GM19468 (cell line): ENCODE data around the gene CDC5L.
A peak's percentile ranks its signal among the peaks of the same experiment; 100 is the strongest.
"Not testable (repeated sequence)": the region's sequence is repeated elsewhere in the genome, so short reads cannot be mapped to it uniquely, and the experiment has no call there.

Source experiments
- ATAC-seq: cut with Tn5 transposase; IDR thresholded peaks from one replicate; pipeline ENCODE4 v1.9.1; 2021; ENCODE audit warnings: mild to moderate bottlenecking, moderate library complexity, moderate number of reproducible peaks; ENCODE audit not compliant: unreplicated experiment; ENCODE audit errors: extremely low read depth

The CDC5L gene

DNA sequence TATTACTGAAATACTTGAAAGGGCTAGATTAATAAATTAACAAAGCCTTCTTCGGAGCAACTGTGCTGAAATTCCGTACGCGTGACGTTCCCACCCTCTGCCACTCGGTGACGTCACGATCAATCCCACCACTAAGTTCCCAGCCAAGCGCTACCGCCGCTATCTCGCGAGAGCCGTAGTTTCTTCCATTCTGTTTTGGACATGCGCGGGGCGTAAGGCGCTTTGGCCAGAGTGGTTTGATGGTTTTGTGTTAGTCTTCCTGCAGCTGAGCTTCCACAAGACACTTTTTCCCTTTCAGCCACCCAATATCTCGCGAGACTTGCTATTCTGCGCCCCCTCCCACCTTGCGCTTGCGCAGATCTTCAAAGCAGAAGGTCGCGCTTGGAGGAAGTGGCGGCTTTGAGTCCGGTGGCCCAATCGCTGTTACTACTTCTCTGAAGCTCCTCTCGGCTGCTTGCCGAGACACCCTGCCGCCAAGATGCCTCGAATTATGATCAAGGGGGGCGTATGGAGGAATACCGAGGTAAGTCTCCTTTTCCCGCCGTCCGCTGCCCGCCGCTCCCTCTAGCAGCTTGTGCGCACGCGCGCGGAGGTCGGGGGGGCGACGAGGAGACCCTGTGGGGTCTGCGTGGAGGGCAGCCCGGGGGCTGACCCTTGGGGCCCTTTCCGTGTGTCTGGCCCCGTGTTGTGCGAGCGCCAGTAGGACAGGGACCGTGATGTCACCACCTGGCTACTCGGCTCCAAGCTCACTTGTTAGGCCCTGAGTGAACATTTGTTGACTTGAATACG is at the start of gene CDC5L:
Gene CDC5L, plus strand, starts transcription at position 361 of the 789 bp plus-strand sequence. Its CDS starts 118 bp downstream, at position 479.
- ATAC-seq: peak; percentile 89

DNA sequence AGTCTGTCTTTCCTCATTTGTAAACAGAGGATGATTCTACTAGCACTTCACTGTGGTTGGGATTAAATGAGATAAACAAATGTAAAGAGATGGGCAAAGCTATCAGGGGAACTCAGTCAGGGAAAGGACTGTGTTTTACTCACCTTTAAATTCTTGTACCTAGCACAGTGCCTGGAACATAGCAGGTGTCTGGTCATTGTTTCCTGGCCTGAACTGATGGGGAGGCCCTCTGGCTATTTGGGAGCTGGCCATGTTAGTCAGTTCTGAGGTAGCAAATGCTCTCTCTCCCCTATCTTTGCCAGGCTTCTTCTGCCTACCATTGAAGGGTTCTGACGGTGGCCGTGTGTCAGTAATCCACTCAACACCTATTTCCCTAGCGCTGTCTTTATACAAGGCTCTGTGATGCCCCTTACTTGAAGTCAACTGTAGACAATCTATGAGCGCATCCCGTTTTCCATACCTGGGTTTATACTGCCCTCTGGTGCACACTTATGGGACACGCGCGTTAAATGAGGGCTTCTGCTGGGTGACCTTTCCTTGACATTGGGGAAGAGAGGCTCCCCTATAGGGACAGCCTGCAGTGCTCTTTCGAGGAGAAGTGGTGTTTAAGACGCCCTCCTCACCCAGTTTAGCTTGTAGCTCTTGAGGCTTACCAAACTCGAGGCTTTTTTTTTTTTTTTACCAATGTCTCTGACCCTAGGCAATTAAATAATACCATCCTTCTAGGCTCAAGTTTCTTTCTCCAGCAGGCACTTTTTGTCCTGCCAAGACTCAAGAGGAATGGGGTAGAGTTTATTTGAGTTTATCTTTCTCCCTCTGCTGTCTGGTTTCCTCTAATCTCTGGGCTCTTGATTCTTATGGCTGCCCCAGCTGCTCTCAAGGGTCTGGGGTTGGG is 49.0 kb upstream of the CDC5L start:
- ATAC-seq: no peak

DNA sequence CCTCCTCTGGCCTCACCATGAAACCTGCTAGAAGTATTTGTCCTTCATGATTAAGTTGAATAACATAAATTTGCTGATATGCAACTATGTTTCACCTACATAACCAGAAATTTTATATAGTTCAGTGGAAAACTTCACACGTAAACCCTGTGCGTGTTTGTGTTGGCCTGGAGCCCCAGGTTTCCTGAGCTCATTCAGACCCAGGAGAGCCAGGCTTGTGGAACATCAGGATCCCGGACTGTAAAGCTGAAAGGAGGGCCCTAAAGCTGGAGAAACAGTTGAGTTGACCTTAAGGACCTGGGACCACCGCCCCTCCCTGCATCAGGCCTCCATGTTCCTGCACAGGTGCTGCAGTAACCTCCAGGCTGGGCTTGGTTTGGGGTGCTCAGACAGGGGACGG is 48.2 kb upstream of the CDC5L start:
- ATAC-seq: no peak

DNA sequence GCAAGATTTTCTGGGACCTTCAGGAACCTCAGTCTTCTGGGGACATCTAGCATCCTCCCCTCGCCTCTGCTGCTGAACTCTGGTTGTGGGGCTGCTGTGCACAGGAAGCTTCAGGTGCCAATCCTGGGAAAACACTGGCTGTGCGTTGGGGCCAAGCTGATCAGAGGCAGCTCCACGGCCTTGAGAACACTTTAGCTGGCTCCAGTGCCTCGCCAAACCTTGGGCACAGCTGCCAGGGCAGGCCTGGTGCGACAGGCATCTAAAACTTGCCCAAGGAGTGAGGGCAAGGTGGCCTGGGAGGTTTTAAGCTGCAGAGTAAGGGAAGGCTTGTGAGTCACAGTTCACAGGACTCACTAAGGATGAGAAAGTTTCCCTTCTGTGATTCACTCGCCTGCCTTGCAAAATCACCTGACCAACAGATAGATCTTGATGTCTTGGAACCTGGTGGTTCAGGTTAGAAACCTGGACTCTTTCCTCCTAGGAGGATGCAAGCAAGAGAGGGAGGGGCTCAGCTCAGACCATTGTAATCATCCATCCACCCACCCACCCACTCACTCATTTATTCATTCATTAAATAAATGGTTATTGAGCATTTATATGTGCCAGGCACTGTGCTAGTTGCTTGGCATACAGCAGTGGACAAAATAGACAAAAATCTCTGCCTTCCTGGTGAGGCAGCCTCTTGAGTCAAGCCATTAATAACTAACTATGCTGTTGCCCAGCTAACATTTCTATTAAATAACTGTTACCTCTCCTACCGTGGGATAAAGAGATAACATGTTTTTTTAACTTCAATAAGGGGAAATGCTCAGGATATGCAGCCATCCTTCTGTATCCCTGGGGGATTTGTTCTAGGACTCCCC is 47.5 kb upstream of the CDC5L start:
- no peak for ATAC-seq

DNA sequence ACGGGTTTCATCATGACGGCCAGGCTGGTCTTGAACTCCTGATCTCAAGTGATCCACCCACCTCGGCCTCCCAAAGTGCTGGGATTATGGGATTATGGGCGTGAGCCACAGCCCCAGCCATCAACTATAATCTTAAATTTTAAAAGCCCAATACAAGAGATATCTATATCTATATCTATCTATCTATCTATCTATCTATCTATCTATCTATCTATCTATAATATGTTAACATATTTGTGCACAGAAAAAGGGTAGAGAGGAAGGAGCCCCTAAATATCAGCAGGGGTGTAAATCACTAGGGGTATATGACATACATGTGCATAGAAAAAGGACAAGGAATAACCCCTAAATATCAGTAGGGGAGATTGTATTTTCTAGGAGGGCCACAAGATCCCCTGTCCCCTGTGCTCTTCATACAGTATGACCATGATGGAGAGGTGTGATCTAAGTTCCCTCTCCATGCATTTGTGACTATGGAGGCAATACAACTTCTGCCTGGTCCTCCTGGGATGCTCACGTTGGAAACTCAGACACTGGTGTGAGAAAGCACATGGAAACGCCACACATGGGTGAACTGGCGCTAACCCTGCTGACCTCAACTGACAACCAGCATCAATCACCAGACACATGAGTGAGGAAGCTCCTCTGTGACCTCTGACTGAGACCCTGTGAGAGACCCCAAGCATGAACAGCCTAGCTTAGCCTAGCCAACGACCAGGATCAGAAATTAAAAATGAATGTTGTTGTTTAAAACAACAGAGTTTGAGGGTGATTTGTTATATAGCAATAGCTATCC is 46.2 kb upstream of the CDC5L start:
- no peak for ATAC-seq

DNA sequence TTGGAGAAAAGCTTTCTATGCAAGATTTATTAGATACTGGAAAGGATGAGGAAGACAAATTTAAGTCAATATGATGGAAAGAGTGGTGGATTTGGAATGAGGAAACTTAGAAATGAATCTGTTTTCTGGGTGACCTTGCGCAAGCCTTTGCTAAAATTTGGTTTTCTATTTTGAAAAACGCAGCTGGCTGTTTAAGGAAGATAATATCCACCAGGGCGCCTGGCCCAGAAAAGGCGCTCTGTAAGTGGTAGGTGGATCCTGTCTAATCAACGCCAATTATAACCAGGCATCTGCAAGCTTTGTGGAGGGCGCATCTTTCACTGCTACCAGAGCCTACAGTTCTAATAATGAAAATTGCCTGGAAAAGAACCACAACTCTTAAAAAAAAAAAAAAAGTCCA is 45.5 kb upstream of the CDC5L start:
- ATAC-seq: no peak

DNA sequence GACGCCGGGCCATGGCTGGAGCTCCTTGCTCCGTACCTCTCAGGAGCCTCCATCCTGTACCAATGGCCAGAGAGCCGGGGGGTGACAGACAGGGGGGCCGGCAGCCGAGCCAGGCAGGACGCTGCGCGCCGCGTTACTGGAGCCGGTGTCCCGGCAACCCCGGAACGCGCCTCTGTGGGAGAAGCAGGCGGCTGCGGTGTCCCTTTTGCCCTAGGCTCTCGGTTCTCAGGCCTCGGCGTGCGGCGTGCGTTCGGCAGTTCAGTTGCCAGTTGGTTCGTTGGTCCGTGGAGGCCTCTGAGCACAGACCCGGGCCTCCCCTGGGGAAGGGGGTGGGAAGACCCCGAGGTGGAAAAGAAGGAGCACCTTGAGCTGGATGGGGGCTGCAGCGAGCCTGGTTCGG is 45.0 kb upstream of the CDC5L start, which contains the start of gene SPATS1:
Gene SPATS1, plus strand, starts transcription at position 162 of the 400 bp plus-strand sequence. CDS start 446 bp downstream, outside the sequence.
- ATAC-seq: no peak

DNA sequence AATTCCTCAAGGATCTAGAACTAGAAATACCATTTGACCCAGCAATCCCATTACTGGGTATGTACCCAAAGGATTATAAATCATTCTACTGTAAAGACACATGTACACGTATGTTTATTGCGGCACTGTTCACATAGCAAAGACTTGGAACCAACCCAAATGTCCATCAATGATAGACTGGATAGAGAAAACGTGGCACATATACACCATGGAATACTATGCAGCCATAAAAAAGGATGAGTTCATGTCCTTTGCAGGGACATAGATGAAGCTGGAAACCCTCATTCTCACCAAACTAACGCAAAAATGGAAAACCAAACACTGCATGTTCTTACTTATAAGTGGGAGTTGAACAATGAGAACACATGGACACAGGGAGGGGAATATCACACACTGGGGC is 40.7 kb upstream of the CDC5L start:
- not testable (repeated sequence) for ATAC-seq

DNA sequence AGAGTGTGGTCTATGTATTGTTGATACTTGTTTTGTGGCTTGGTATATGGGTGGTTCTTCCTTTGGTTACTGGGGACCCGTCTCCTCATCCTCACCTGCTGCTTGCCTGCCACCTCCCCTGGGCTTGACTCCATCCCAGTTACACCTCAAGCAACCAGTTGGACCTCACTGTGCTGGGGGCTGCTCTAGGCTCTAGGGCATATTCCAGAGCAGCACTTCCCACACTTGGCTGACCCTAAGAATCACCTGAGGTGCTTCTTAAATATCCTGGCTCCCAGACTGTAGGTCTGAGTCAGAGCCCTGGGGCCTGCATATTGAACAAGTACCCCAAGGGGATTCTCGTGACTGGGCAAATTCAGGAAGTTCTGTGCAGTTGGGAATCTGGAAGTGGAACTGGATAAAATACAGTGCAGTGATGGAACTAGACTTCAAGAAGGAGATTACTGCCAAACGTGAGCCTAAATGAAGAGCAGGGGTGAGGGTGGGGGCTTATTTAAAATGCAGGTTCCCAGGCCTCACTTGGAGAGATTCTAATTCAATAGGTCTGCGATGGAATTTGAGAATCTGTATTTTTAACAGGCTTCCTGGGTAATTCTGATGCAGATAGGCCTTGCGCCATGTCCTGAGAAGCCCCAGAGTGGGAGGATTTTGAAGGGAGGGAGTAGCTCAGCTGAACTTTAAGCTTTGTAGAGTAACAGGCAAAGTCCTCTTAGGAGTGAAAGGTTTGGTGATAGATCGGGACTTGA is 37.4 kb upstream of the CDC5L start:
- no peak for ATAC-seq

DNA sequence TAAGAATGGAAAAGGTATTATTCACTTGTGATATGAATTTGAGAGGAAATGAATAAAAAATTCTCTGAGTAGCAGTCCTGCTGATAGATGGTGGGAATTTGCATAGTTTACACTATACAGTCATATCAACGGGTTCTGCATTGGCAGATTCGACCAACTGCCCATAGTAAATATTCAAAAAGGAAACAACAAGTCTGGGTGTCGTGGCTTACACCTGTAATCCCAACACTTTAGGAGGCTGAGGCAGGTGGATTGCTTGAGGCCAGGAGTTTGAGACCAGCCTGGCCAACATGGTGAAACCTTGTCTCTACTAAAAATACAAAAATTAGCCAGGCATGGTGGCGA is 36.9 kb upstream of the CDC5L start:
- ATAC-seq: not testable (repeated sequence)

DNA sequence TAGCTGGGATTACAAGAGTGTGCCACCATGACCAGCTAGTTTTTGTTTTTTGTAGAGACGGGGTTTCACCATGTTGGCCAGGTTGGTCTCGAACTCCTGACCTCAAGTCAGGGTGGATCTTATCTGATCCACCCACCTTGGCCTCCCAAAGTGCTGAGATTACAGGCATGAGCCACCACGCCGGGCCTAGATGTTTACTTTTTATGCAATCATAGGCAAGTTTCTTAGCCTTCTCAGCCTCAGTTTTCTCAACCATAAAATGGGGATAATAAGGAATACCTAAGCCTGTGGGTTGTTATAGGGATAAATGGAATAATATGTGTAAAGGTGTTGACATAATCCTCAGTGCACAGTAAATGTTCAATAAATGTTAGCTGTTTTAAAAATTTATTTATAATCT is 35.2 kb upstream of the CDC5L start:
- no peak for ATAC-seq

DNA sequence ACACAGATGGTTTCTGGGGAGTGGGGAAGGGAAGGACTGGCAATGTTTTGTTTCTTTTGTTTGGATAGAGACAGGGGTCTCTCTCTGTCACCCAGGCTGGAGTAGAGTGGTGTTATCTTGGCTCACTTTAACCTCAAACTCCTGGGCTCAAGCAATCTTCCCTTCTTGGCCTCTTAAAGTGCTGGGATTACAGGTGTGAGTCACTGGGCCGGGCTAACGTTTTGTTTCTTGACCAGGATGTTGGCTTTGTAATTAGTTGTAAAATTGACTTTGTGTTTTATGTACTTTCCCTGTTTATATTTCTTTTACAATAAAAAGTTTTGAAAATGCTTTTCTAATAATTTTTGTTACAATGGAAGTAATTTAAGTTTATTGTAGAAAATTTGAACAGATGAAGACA is 34.2 kb upstream of the CDC5L start:
- no peak for ATAC-seq

DNA sequence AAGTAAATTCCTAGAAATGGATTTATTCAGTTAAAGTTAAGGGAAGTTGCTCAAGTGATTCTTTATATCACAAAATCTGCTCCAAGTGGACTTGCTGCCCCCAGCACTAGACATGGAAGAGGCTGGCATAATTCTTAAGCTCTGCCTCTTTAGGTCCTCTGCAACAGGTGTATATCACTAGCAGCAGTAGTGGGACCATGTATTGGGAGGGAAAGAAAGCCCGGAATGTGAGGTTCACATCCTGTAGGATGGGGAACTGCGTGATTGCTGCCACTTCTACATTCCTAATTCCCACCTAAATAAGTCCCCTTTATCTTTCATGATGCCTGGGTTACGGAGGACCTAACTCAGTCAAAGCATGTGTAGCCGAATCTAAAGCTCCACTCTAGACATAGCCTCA is 31.9 kb upstream of the CDC5L start:
- no peak for ATAC-seq

DNA sequence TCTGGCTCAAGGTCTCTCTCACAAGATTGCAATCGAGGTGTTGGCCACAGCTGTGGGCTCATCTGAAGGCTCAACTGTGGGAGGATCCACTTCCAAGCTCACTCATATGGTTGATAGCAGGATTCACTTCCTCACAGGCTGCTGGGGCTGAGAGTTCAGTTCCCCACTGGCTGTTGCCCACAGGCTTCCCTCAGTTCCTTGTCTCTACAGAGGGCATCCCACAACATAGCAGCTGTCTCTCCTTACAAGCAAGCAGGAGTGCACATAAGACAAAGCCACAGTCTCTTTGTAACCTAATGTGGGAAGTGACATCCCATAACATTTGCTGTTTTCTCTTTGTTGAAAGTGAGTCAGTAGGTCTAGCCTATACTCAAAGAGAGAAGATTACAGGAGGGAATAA is 31.0 kb upstream of the CDC5L start:
- ATAC-seq: no peak

DNA sequence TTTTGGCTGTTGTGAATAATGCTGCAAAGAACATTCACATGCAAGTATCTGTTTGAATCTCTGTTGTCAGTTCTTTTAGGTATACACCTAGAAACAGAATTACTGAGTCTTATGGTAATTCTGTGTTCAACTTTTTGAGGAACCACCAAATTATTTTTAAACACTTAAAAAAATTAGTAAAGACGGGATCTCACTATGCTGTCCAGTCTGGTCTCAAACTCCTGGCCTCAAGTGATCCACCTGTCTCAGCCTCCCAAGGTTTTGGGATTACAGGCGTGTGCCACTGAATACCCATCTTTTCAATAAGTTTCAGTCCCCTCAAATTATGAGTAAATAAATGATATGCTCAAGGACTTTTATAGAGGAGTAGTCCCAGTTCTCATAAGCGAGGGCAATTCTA is 27.5 kb upstream of the CDC5L start:
- ATAC-seq: no peak

DNA sequence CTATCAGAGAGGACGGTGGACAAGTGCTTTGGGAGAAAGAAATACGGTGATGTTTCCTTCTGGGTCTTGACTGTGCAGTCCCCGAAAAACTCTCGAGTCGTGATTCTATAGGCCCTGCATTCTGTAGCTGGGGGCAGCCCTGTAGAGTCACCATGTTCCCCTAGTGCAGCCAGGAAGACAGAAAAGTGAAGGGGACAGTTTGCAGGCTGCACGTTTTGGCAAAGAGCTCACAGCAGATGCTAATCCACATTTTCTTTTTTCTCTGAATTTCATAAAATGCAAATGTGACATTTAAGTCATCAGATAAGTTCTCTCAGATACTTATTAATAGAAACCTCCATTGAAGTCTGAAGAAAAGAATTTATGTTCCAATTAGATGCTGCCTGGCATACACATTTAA is 25.6 kb upstream of the CDC5L start:
- ATAC-seq: no peak

DNA sequence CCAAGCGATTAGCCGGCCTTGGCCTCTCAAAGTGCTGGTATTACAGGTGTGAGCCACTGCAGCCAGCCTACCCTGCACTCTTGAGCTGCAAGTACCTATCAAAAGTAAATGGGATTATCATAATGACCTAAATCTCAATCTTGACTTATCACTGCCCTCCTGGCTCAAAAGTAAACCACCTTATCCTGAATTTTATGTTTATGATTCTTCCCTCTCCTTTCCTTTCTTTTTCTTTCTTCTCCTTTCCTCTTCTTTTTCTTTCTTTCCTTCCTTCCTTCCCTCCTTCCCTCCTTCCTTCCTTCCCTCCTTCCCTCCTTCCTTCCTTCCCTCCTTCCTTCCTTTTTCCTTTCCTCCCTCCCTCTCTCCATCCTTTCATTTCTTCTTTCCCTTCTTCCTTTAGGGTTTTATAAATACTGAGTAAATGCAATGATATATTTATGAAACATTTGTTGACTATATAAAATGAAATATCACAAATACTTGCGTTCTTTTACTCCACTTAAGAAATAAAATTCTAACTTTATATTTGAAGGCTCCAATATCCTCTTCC is 24.1 kb upstream of the CDC5L start:
- no peak for ATAC-seq

DNA sequence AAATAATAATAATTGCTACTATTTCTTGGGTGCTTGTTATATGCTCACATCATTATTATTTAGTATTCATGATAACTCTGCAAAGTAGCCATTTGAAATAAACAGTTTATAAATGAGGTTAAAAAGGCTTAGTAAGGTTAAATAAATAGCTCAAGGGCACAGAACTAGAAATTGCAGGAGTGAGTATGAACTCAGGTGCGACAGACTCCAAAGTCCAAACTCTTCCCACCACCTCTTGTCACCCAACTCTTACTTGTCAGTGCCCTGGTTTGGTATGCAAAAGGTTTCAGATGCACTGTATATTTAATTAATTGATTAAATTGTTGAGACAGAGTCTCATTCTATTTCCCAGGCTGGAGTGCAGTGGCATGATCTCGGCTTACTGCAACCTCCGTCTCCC is 20.7 kb upstream of the CDC5L start:
- no peak for ATAC-seq

DNA sequence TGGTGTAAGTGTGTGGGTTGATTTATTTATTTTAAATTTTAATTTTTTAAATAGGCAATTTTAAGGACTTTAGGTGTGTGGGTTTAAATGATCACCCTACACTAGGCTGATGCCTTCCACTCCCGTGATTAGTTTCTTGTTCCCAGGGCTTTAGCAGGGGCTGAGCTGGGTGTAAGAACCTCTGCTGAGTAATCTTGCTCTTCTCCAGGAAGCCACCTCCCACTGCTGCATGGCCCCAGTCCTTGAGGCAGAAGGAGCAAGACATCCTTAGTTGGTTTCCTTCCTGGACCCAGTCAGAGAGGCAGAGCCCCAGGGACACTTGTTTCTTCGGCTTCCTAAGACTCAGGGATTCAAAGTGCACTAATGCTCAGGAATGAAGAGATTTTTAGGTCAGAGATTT is 19.8 kb upstream of the CDC5L start:
- ATAC-seq: no peak
